ENCODE measurements around the gene RTP3. TPM values are rescaled to one million over a fixed set of nuclear protein-coding genes. Genes with fewer than 3 reads are reported as not detected.
"Not testable (repeated sequence)": the region's sequence is repeated elsewhere in the genome, so short reads cannot be mapped to it uniquely, and the experiment has no call there.

The RTP3 gene
- polyA plus RNA-seq, 1 of the 3 experiments (the other 2 are of a cell fraction) = not detected

GRCh38 chr3:46536758-46537157, 39.0 kb downstream of the RTP3 start:
- H3K4me3 ChIP-seq (ENCODE audit: low read depth in 2 of 2, low read length in 1 of 2) = no peak overlapping the region
- CTCF ChIA-PET = no interaction called here

DNA sequence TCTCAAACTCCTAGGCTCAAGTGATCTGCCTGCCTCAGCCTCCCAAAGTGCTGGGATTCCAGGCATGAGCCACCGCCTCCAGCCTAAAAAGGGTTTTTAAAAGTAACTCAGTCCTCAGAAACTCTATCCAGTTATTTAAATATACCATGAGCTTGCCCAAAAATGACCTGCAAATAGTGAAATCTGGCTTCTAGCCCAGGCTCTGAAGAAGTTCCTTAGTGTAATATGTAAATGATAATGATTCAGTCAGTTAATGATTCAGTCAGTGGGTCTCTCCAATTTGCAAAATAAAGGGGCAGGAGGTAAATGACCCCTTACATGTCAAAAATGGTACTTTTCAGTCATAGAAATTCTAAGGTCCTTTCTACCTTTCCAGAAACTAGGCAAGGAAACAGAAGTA, 39.5 kb downstream of the RTP3 start:
- no peak for TF ChIP-seq TEAD4 (IDR thresholded peaks at IDR 0.05; ENCODE audit: borderline replicate concordance, insufficient read depth)
- no peak for TF ChIP-seq FOXJ3 (CRISPR knock-in tag; IDR thresholded peaks at IDR 0.05)
- TF ChIP-seq, protein P1, sequence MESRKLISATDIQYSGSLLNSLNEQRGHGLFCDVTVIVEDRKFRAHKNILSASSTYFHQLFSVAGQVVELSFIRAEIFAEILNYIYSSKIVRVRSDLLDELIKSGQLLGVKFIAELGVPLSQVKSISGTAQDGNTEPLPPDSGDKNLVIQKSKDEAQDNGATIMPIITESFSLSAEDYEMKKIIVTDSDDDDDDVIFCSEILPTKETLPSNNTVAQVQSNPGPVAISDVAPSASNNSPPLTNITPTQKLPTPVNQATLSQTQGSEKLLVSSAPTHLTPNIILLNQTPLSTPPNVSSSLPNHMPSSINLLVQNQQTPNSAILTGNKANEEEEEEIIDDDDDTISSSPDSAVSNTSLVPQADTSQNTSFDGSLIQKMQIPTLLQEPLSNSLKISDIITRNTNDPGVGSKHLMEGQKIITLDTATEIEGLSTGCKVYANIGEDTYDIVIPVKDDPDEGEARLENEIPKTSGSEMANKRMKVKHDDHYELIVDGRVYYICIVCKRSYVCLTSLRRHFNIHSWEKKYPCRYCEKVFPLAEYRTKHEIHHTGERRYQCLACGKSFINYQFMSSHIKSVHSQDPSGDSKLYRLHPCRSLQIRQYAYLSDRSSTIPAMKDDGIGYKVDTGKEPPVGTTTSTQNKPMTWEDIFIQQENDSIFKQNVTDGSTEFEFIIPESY (IDR thresholded peaks at IDR 0.05; ENCODE audit: borderline replicate concordance, low read depth) = no peak
- TF ChIP-seq MEF2A (IDR thresholded peaks at IDR 0.05; ENCODE audit: borderline replicate concordance, low read depth) = no peak
- no peak overlapping the region for H2AFZ ChIP-seq (ENCODE audit: low read depth)
- ChIA-PET CTCF (interaction anchor here (0.9 to 6.0 kb wide), 3 partner anchors 9 to 49 kb away, joined by 3 to 50 read pairs (median 3); no protein-coding TSS in a partner anchor), POLR2A (no interaction called here)
- H3F3A ChIP-seq (replicated peaks; ENCODE audit: insufficient read depth) = no peaks in the 10 kb centered on the region
- H3K4me3 ChIP-seq (ENCODE audit: low read depth in 2 of 2, low read length in 1 of 2) = no peak overlapping the region
- H3K79me2 ChIP-seq (ENCODE audit: insufficient read depth) = no peaks in the 10 kb centered on the region
- no peaks in the 10 kb centered on the region for H3K9me3 ChIP-seq
- H3K4me1 ChIP-seq (ENCODE audit: control insufficient read depth in 1 of 2, insufficient read depth in 2 of 2, low read depth in 1 of 2, low read length in 1 of 2) = peaks cover 0 to 3% of the 10 kb centered on the region in 2 experiments; a peak in 1 of 4 replicates
- no peak overlapping the region for H3K9ac ChIP-seq
- DNase-seq = no peak
- WGBS (ENCODE audit: low lambda C conversion rate) = 67% methylated on average over 1 of the region's 1 CpG
- H3K36me3 ChIP-seq (replicated peaks in 1 of 2; ENCODE audit: control insufficient read depth in 1 of 2, insufficient read depth in 2 of 2, low read length in 1 of 2) = no peaks in the 10 kb centered on the region
- H4K20me1 ChIP-seq (ENCODE audit: insufficient read depth) = no peaks in the 10 kb centered on the region
- no peaks in the 10 kb centered on the region for H3K9me2 ChIP-seq
- no peak overlapping the region for H3K27ac ChIP-seq (ENCODE audit: low read depth in 2 of 2, low read length in 1 of 2)
- H3K4me2 ChIP-seq = no peak overlapping the region
- no peaks in the 10 kb centered on the region for H3K27me3 ChIP-seq (ENCODE audit: insufficient read depth)

More at GRCh38 chr3:46536758-46537157, 39.0 kb downstream of the RTP3 start:
- POLR2A ChIA-PET = no interaction called here
- H3K4me2 ChIP-seq = no peak overlapping the region
- no peak for TF ChIP-seq SMC3 (IDR thresholded peaks at IDR 0.05; ENCODE audit: low read depth, low read length)
- H3K9me2 ChIP-seq = no peaks in the 10 kb centered on the region
- no peak overlapping the region for H2AFZ ChIP-seq (ENCODE audit: low read depth)
- no peaks in the 10 kb centered on the region for H4K20me1 ChIP-seq (ENCODE audit: insufficient read depth)
- peaks cover 0 to 3% of the 10 kb centered on the region in 2 experiments; a peak in 1 of 4 replicates for H3K4me1 ChIP-seq (ENCODE audit: control insufficient read depth in 1 of 2, insufficient read depth in 2 of 2, low read depth in 1 of 2, low read length in 1 of 2)
- H3K27me3 ChIP-seq (ENCODE audit: insufficient read depth) = no peaks in the 10 kb centered on the region
- H3K36me3 ChIP-seq (replicated peaks in 1 of 2; ENCODE audit: control insufficient read depth in 1 of 2, insufficient read depth in 2 of 2, low read length in 1 of 2) = no peaks in the 10 kb centered on the region
- DNase-seq = no peak
- H3K9ac ChIP-seq = no peak overlapping the region
- H3F3A ChIP-seq (replicated peaks; ENCODE audit: insufficient read depth) = no peaks in the 10 kb centered on the region
- no peaks in the 10 kb centered on the region for H3K79me2 ChIP-seq (ENCODE audit: insufficient read depth)
- no peak overlapping the region for H3K27ac ChIP-seq (ENCODE audit: low read depth in 2 of 2, low read length in 1 of 2)
- H3K9me3 ChIP-seq = no peaks in the 10 kb centered on the region

- no peak overlapping the region for H3K9ac ChIP-seq
- no peak overlapping the region for H2AFZ ChIP-seq (ENCODE audit: low read depth)
- no peaks in the 10 kb centered on the region for H3K27me3 ChIP-seq (ENCODE audit: insufficient read depth)
- H3K27ac ChIP-seq (ENCODE audit: low read depth in 2 of 2, low read length in 1 of 2) = no peak overlapping the region
- 47% methylated on average over 5 of the region's 5 CpGs for WGBS (ENCODE audit: low lambda C conversion rate)
- H3F3A ChIP-seq (replicated peaks; ENCODE audit: insufficient read depth) = no peaks in the 10 kb centered on the region
- no peaks in the 10 kb centered on the region for H3K9me3 ChIP-seq
- H3K9me2 ChIP-seq = no peaks in the 10 kb centered on the region
- H4K20me1 ChIP-seq (ENCODE audit: insufficient read depth) = no peaks in the 10 kb centered on the region
- H3K36me3 ChIP-seq (replicated peaks in 1 of 2; ENCODE audit: control insufficient read depth in 1 of 2, insufficient read depth in 2 of 2, low read length in 1 of 2) = no peaks in the 10 kb centered on the region
- ChIA-PET CTCF (interaction anchor here (0.9 to 6.0 kb wide), 3 partner anchors 10 to 49 kb away, joined by 3 to 50 read pairs (median 3); no protein-coding TSS in a partner anchor), POLR2A (no interaction called here)
- H3K79me2 ChIP-seq (ENCODE audit: insufficient read depth) = no peaks in the 10 kb centered on the region
- H3K4me3 ChIP-seq (ENCODE audit: low read depth in 2 of 2, low read length in 1 of 2) = no peak overlapping the region
- peaks cover 0 to 3% of the 10 kb centered on the region in 2 experiments; a peak in 1 of 4 replicates for H3K4me1 ChIP-seq (ENCODE audit: control insufficient read depth in 1 of 2, insufficient read depth in 2 of 2, low read depth in 1 of 2, low read length in 1 of 2)
- no peak for DNase-seq
- no peak overlapping the region for H3K4me2 ChIP-seq
- no peak for TF ChIP-seq ELF1 (IDR thresholded peaks at IDR 0.05)
- no peak for TF ChIP-seq YY1 (IDR thresholded peaks at IDR 0.05; ENCODE audit: low read depth)
- no peak for TF ChIP-seq SMC3 (IDR thresholded peaks at IDR 0.05; ENCODE audit: low read depth, low read length)
- TF ChIP-seq, protein P2, sequence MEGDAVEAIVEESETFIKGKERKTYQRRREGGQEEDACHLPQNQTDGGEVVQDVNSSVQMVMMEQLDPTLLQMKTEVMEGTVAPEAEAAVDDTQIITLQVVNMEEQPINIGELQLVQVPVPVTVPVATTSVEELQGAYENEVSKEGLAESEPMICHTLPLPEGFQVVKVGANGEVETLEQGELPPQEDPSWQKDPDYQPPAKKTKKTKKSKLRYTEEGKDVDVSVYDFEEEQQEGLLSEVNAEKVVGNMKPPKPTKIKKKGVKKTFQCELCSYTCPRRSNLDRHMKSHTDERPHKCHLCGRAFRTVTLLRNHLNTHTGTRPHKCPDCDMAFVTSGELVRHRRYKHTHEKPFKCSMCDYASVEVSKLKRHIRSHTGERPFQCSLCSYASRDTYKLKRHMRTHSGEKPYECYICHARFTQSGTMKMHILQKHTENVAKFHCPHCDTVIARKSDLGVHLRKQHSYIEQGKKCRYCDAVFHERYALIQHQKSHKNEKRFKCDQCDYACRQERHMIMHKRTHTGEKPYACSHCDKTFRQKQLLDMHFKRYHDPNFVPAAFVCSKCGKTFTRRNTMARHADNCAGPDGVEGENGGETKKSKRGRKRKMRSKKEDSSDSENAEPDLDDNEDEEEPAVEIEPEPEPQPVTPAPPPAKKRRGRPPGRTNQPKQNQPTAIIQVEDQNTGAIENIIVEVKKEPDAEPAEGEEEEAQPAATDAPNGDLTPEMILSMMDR (IDR thresholded peaks at IDR 0.05) = no peak
- no peak for TF ChIP-seq REST (IDR thresholded peaks at IDR 0.05; ENCODE audit: low read depth, low read length)
Observed at GRCh38 chr3:46537779-46538178, 40.0 kb downstream of the RTP3 start.

GRCh38 chr3:46538425-46538802, 40.6 kb downstream of the RTP3 start:
- H3F3A ChIP-seq (replicated peaks; ENCODE audit: insufficient read depth); H3K79me2 ChIP-seq (ENCODE audit: insufficient read depth); H3K36me3 ChIP-seq (replicated peaks in 1 of 2; ENCODE audit: control insufficient read depth in 1 of 2, insufficient read depth in 2 of 2, low read length in 1 of 2); H3K9me2 ChIP-seq; H3K9ac ChIP-seq; H4K20me1 ChIP-seq (ENCODE audit: insufficient read depth); H2AFZ ChIP-seq (ENCODE audit: low read depth); H3K4me3 ChIP-seq (ENCODE audit: low read depth in 2 of 2, low read length in 1 of 2); H3K27ac ChIP-seq (ENCODE audit: low read depth in 2 of 2, low read length in 1 of 2); H3K9me3 ChIP-seq; H3K4me2 ChIP-seq; H3K27me3 ChIP-seq (ENCODE audit: insufficient read depth); POLR2A ChIA-PET; H3K4me1 ChIP-seq (ENCODE audit: control insufficient read depth in 1 of 2, insufficient read depth in 2 of 2, low read depth in 1 of 2, low read length in 1 of 2); DNase-seq: not testable (repeated sequence)
- CTCF ChIA-PET = interaction anchor here (1.4 to 6.0 kb wide), 2 partner anchors 10 to 50 kb away, joined by 3 to 50 read pairs; no protein-coding TSS in a partner anchor
- 59% methylated on average over 5 of the region's 5 CpGs for WGBS (ENCODE audit: low lambda C conversion rate)
